IPS DF 19.7 (cell line): ENCODE results near the gene UBE2D2.
"Not testable (repeated sequence)": the region's sequence is repeated elsewhere in the genome, so short reads cannot be mapped to it uniquely, and the experiment has no call there.

Source experiments
- DNase-seq: peaks from one replicate; pipeline ENCODE4 v3.0.0-alpha.2; 2013; ENCODE audit warnings: low read depth, low spot score

UBE2D2 gene

GRCh38 chr5:139582181-139582580, 21.0 kb downstream of the UBE2D2 start:
- DNase-seq = not testable (repeated sequence)

GRCh38 chr5:139584137-139584536, 23.0 kb downstream of the UBE2D2 start:
- no peak for DNase-seq

DNA sequence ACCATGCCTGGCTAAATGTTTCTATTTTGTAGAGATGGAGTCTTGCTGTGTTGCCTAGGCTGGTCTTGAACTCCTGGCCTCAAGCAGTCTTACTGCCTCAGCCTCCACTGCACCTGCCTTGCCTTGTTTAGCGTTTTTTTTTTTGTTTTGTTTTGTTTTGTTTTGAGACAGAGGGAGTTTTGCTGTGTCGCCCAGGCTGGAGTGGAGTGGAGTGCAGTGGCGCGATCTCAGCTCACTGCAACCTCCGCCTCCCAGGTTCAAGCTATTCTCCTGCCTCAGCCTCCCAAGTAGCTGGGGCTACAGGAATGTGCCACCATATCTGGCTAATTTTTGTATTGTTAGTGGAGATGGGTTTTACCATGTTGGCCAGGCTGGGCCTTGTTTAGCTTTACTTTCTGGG, 27.0 kb downstream of the UBE2D2 start:
- DNase-seq = not testable (repeated sequence)

DNA sequence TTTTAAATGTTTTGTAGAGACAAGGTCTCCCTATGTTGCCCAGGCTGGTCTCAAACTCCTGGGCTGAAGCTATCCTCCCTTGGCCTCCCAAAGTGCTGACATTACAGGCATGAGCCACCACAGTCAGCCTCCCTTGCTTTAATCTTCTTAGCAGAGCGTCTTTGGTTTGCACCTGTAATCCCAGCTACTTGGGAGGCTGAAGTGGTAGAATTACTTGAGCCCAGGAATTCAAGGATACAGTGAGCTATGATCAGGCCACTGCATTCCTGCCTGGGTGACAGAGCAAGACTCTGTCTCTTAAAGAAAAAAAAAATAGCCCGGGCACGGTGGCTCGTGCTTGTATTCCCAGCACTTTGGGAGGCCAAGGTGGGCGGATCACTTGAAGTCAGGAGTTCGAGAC, 27.8 kb downstream of the UBE2D2 start:
- DNase-seq = no peak

DNA sequence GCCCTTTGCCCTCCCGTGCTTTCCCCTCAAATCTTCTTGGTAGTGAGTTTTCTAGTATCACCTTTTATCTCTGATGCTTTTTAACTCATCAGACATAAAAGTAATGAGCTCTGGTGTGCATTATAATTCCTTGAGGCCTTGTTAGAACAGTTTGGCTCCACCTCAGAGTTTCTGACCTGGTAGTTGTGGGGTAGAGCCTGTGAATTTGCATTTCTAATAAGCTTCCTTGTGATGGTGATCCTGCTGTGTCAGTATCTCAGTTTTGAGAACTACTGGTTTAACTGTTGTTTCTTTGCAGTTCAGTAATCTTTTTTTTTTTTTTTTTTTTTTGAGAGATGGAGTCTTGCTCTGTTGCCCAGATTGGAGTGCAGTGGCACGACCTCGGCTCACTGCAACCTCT, 31.1 kb downstream of the UBE2D2 start:
- DNase-seq = no peak

DNA sequence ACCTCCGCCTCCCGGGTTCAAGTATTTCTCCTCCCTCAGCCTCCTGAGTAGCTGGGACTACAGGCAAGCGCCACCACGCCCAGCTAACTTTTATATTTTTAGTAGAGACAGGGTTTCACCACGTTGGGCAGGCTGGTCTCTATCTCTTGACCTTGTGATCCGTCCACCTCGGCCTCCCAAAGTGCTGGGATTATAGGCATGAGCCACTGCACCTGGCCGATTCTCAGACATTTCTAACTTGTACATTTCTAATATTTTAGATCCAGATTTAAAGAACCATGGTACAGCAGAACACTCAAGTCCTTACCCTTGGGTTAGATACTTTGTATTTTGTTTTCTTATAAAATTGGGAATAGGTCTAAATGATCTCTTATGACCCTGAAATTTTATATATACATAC, 31.9 kb downstream of the UBE2D2 start:
- not testable (repeated sequence) for DNase-seq

GRCh38 chr5:139593716-139594319, 32.7 kb downstream of the UBE2D2 start:
- no peak for DNase-seq

DNA sequence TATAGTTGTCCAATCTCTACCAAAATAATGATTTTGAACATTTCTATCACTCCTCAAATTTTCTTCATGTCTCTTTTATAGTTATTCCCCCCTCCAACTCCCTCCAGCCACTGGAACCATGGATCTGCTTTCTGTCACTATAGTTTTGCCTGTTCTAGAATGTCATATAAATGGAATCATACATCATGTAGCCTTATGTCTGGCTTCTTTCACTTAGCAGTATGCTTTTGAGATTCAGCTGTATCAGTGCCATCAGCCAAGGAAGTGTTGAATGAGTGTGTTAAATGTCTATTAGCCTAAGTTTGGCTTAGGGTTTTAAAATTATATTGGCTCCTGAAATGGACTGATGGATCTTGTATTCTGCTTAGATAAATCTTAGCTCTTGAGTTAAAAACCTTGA, 36.0 kb downstream of the UBE2D2 start:
- no peak for DNase-seq

DNA sequence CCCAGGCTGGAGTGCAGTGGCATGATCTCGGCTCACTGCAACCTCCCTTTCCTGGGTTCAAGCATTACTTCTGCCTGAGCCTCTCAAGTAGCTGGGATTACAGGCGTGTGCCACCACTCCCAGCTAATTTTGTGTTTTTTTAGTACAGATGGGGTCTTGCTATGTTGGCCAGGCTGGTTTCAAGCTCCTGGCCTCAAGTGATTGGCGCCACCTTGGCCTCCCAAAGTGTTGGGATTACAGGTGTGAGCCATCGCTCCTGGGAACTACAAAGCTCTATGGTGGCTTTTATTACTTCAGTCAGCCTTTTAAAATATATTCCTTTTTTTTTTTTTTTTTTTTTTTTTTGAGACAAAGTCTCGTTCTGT, 37.4 kb downstream of the UBE2D2 start:
- not testable (repeated sequence) for DNase-seq

DNA sequence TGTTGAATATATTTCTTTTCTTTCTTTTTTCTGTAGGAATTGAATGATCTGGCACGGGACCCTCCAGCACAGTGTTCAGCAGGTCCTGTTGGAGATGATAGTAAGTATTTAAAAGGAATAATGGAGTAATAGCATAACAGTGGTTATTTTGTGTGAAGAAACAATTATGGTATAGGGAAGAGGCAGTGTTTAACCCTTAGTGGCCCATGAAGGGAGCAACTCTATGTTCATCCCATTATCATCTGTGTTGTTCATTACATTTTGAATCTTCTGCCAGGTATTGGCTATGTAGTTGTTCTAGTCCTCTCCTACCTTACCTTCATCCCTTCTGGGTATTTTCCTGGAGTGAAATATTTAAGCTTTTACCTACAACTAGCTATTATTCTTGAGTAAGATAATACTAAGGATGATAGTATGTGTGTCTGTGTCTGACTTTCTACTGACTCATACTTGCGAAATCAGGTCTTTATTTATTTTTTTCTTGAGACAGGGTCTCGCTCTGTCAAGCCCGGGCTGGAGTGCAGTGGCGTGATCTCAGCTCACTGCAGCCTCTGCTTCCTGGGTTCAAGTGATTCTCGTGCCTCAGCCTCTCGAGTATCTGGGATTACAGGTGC, 39.3 kb downstream of the UBE2D2 start:
- no peak for DNase-seq

GRCh38 chr5:139601429-139601828, 40.3 kb downstream of the UBE2D2 start:
- no peak for DNase-seq

GRCh38 chr5:139601948-139602347, 40.8 kb downstream of the UBE2D2 start:
- DNase-seq = not testable (repeated sequence)

DNA sequence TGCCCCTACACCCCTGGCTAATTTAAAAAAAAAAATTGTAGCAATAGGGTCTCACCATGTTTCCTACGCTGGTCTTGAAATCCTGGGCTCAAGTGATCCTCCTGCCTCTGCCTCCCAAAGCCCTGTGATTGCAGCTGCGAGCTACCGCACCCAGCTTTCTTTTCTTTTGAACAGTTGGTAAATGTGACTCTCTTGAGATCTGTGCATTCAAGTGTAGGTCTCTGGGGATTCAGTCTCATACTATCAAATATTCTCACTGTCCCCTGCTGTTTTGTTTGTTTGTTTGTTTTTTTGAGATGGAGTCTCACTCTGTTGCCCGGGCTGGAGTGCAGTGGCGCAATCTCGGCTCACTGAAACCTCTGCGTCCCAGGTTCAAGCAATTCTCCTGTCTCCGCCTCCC, 44.7 kb downstream of the UBE2D2 start:
- no peak for DNase-seq

- no peak for DNase-seq
These were observed 50.8 kb downstream of the UBE2D2 start for GRCh38 chr5:139611703-139612584.

- no peak for DNase-seq
These were observed 58.7 kb downstream of the UBE2D2 start for GRCh38 chr5:139619861-139620260.

GRCh38 chr5:139625398-139625797, 64.3 kb downstream of the UBE2D2 start:
- not testable (repeated sequence) for DNase-seq

GRCh38 chr5:139630855-139631254, 69.7 kb downstream of the UBE2D2 start:
- no peak for DNase-seq

GRCh38 chr5:139631520-139632165, 70.5 kb downstream of the UBE2D2 start:
- no peak for DNase-seq

DNA sequence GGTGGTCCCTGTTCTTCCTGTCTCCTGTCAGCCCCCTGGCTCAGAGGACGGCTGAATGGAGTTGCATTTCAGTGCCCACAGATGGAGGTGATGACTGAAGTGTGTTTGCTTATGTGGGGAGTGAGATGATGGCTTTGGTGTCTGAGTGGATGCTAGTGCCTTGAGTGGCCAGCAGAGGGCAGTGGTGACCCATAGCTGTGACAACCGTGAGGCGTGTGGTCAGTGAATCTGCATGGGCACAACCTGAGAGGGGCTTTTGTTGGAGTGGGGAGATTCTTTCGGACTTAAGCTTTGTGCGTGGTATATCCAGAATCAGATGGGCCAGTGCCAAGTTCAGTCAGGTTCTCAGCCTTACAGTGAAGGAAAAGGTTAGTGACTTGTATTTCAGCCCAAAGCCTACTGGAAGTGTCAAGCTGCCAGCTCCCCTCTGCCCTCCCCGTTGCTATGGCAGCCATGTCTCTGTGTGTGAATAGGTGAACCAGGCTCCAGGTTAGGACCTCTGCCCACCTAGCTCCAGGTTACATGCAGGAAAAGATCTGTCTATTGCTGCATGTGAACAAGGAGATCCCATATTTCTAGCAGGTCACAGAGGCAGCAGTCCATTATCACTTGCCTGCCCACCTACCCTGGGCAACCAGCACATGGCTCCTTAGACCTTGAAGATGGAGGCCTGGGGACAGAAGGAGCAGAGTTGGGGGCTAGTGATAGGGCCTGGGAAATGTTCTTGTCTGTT, 72.3 kb downstream of the UBE2D2 start:
- no peak for DNase-seq

GRCh38 chr5:139634028-139634325, 72.8 kb downstream of the UBE2D2 start:
- DNase-seq = no peak

GRCh38 chr5:139634541-139634940, 73.4 kb downstream of the UBE2D2 start:
- no peak for DNase-seq

GRCh38 chr5:139635191-139635590, 74.1 kb downstream of the UBE2D2 start:
- DNase-seq = no peak
